ENCODE data around the gene NYAP2.

Gene NYAP2

GRCh38 chr2:225558399-225559071 is 159.0 kb downstream of the NYAP2 start:
- no peak for DNase-seq (ENCODE audit: low read depth in 2 of 2)

- DNase-seq (ENCODE audit: low read depth in 2 of 2), result no peak
Observed at GRCh38 chr2:225559072-225559415, 159.5 kb downstream of the NYAP2 start.

- no peak for DNase-seq (ENCODE audit: low read depth in 2 of 2)
Observed at GRCh38 chr2:225566798-225567197, 167.3 kb downstream of the NYAP2 start.

- no peak for DNase-seq (ENCODE audit: low read depth in 2 of 2)
Observed at GRCh38 chr2:225569995-225570394, 170.5 kb downstream of the NYAP2 start.

GRCh38 chr2:225573603-225574002 is 174.1 kb downstream of the NYAP2 start:
- no peak for DNase-seq (ENCODE audit: low read depth in 2 of 2)

GRCh38 chr2:225574582-225575138 is 175.2 kb downstream of the NYAP2 start:
- DNase-seq (ENCODE audit: low read depth in 2 of 2), result no peak

GRCh38 chr2:225581135-225581534 is 181.6 kb downstream of the NYAP2 start:
- no peak for DNase-seq (ENCODE audit: low read depth in 2 of 2)

GRCh38 chr2:225581906-225582305 is 182.4 kb downstream of the NYAP2 start:
- DNase-seq (ENCODE audit: low read depth in 2 of 2), result no peak

- no peak for DNase-seq (ENCODE audit: low read depth in 2 of 2)
Observed at GRCh38 chr2:225582355-225583116, 183.0 kb downstream of the NYAP2 start.

- no peak for DNase-seq (ENCODE audit: low read depth in 2 of 2)
Observed at GRCh38 chr2:225584796-225585195, 185.3 kb downstream of the NYAP2 start.

- DNase-seq (ENCODE audit: low read depth in 2 of 2), result no peak
Observed at GRCh38 chr2:225590932-225591331, 191.4 kb downstream of the NYAP2 start.

GRCh38 chr2:225597911-225598310 is 198.4 kb downstream of the NYAP2 start:
- DNase-seq (ENCODE audit: low read depth in 2 of 2), result no peak

- DNase-seq (ENCODE audit: low read depth in 2 of 2), result no peak
Observed at GRCh38 chr2:225598426-225598825, 198.9 kb downstream of the NYAP2 start.

GRCh38 chr2:225598897-225599296 is 199.4 kb downstream of the NYAP2 start:
- no peak for DNase-seq (ENCODE audit: low read depth in 2 of 2)

- DNase-seq (ENCODE audit: low read depth in 2 of 2), result no peak
Observed at GRCh38 chr2:225599856-225600255, 200.3 kb downstream of the NYAP2 start.

- no peak for DNase-seq (ENCODE audit: low read depth in 2 of 2)
Observed at GRCh38 chr2:225600444-225600843, 200.9 kb downstream of the NYAP2 start.

GRCh38 chr2:225600865-225601264 is 201.4 kb downstream of the NYAP2 start:
- DNase-seq (ENCODE audit: low read depth in 2 of 2), result no peak

- no peak for DNase-seq (ENCODE audit: low read depth in 2 of 2)
Observed at GRCh38 chr2:225602205-225602604, 202.7 kb downstream of the NYAP2 start.

- no peak for DNase-seq (ENCODE audit: low read depth in 2 of 2)
Observed at GRCh38 chr2:225608136-225608535, 208.6 kb downstream of the NYAP2 start.

- DNase-seq (ENCODE audit: low read depth in 2 of 2), result no peak
Observed at GRCh38 chr2:225612636-225613035, 213.1 kb downstream of the NYAP2 start.

- DNase-seq (ENCODE audit: low read depth in 2 of 2), result no peak
Observed at GRCh38 chr2:225614915-225615314, 215.4 kb downstream of the NYAP2 start.

GRCh38 chr2:225615514-225615913 is 216.0 kb downstream of the NYAP2 start:
- DNase-seq (ENCODE audit: low read depth in 2 of 2), result no peak

- DNase-seq (ENCODE audit: low read depth in 2 of 2), result no peak
Observed at GRCh38 chr2:225616372-225616771, 216.9 kb downstream of the NYAP2 start.

All from stimulated activated CD4-positive, alpha-beta T cell treated with anti-CD3 and anti-CD28 coated beads, Interleukin-15, amount 100 ng/mL, for 48 hours (primary cell).